T47D (cell line): ENCODE results near the gene SNRNP70.
"Not testable (repeated sequence)": the region's sequence is repeated elsewhere in the genome, so short reads cannot be mapped to it uniquely, and the experiment has no call there.

Experiments
- DNase-seq, 2 experiments: peaks; one replicate each; pipeline versions ENCODE4 v3.0.0 to v3.0.0-alpha.2; 2011 to 2012; ENCODE audit warnings: low read depth in 1 of 2, low spot score in 1 of 2
- JUND ChIP-seq: IDR thresholded peaks from 2 replicates; pipeline ENCODE4 v1.6.1; 2012; ENCODE audit warnings: low read depth
- in situ Hi-C: cut with HindIII; loops from 2 replicates; pipeline ENCODE4 v1.10.0; 2016; ENCODE audit warnings: low sequenced_read_pairs, low pct_unique_long_range_greater_than_20kb

The SNRNP70 gene

GRCh38 chr19:49113762-49114629 is 28.7 kb downstream of the SNRNP70 start, which contains the start of gene LIN7B:
Gene LIN7B, plus strand, starts transcription at chr19:49114370. Its CDS starts 35 bp downstream, at chr19:49114405.
- in situ Hi-C loops, result no loop called here
- no peak for TF ChIP-seq JUND
- DNase-seq, result peak; percentile 63 to 75

- in situ Hi-C loops, result no loop called here
- TF ChIP-seq JUND, result no peak
- peak in 1 of 2 experiments; percentile 52 for DNase-seq
Observed at GRCh38 chr19:49114630-49115363, 29.5 kb downstream of the SNRNP70 start.

- in situ Hi-C loops, result no loop called here
- no peak for DNase-seq
- no peak for TF ChIP-seq JUND
Observed at GRCh38 chr19:49116544-49116943, 31.3 kb downstream of the SNRNP70 start.

GRCh38 chr19:49117677-49118564 is 32.7 kb downstream of the SNRNP70 start:
- TF ChIP-seq JUND, result no peak
- DNase-seq, result no peak

GRCh38 chr19:49118565-49119410 is 33.5 kb downstream of the SNRNP70 start, which contains the start of gene C19orf73:
Gene C19orf73, minus strand, starts transcription at chr19:49119143. Its CDS starts 121 bp downstream, at chr19:49119022.
- TF ChIP-seq JUND, result no peak; the same call in 1 of the 2 replicates
- in situ Hi-C loops, result no loop called here
- DNase-seq, result peak; percentile 78 to 95

More at GRCh38 chr19:49117677-49118564, 32.7 kb downstream of the SNRNP70 start:
- in situ Hi-C loops, result no loop called here

- in situ Hi-C loops, result no loop called here
- no peak for TF ChIP-seq JUND
- DNase-seq, result peak in 1 of 2 experiments; percentile 74
Observed at GRCh38 chr19:49119411-49120324, 34.4 kb downstream of the SNRNP70 start, which contains the start of gene PPFIA3. Gene PPFIA3, plus strand, starts transcription at chr19:49119544. Its CDS starts 8,330 bp downstream, at chr19:49127874.

- in situ Hi-C loops, result no loop called here
- no peak for DNase-seq
- no peak for TF ChIP-seq JUND
Observed at GRCh38 chr19:49120325-49120683, 35.1 kb downstream of the SNRNP70 start.

GRCh38 chr19:49120868-49121267 is 35.6 kb downstream of the SNRNP70 start:
- no peak for TF ChIP-seq JUND
- DNase-seq, result no peak
- in situ Hi-C loops, result no loop called here

GRCh38 chr19:49121841-49122240 is 36.6 kb downstream of the SNRNP70 start:
- DNase-seq, in situ Hi-C loops: not testable (repeated sequence)

GRCh38 chr19:49123285-49123684 is 38.0 kb downstream of the SNRNP70 start:
- DNase-seq, in situ Hi-C loops: not testable (repeated sequence)
